BLaER1 treated with 17β-estradiol and CSF1 and Interleukin-3, amounts not matched to agents 10 nM and 100 nM (cell line): Measurements from ENCODE around the gene MFAP3L.

Source experiments
- H3K27ac ChIP-seq, 11 experiments: shearing (Covaris generic); formaldehyde crosslinking; 2 replicates each; pipeline ENCODE4 v1.8.1; 2022
- H3K27me3 ChIP-seq, 11 experiments: shearing (Covaris generic); formaldehyde crosslinking; 2 replicates each; pipeline ENCODE4 v1.8.1; 2022
- H3K36me3 ChIP-seq, 11 experiments: shearing (Covaris generic); formaldehyde crosslinking; 2 replicates each; pipeline ENCODE4 v1.8.1; 2022
- H3K4me1 ChIP-seq, 10 experiments: shearing (Covaris generic); formaldehyde crosslinking; 2 replicates each; pipeline ENCODE4 v1.8.1; 2022
- H3K4me2 ChIP-seq, 11 experiments: shearing (Covaris generic); formaldehyde crosslinking; 2 replicates each; pipeline ENCODE4 v1.8.1; 2022
- H3K4me3 ChIP-seq, 10 experiments: shearing (Covaris generic); formaldehyde crosslinking; 2 replicates each; pipeline ENCODE4 v1.8.1; 2022
- H3K9ac ChIP-seq, 11 experiments: shearing (Covaris generic); formaldehyde crosslinking; 2 replicates each; pipeline ENCODE4 v1.8.1; 2022
- H3K9me3 ChIP-seq, 11 experiments: shearing (Covaris generic); formaldehyde crosslinking; replicated peaks in 1 of 11; 2 replicates each; pipeline ENCODE4 v1.8.1; 2022
- H4K20me1 ChIP-seq, 11 experiments: shearing (Covaris generic); formaldehyde crosslinking; 2 replicates each; pipeline ENCODE4 v1.8.1; 2022
- Cebpa-rat ChIP-seq, 11 experiments: shearing (Covaris generic); IDR thresholded peaks; 2 replicates each; pipeline ENCODE4 v1.8.1; 2022

MFAP3L gene

GRCh38 chr4:170001011-170001744 is 25.0 kb downstream of the MFAP3L start:
- no peak overlapping the region for H3K27ac ChIP-seq
- H3K4me2 ChIP-seq, result no peak overlapping the region
- no peak overlapping the region for H3K4me3 ChIP-seq
- no peak for TF ChIP-seq Cebpa-rat (IDR thresholded peaks at IDR 0.05)
- peaks cover 0 to 15% (median 7%) of the 10 kb centered on the region in 10 experiments; a peak in 12 of 20 replicates for H3K4me1 ChIP-seq
- H3K27me3 ChIP-seq, result no peaks in the 10 kb centered on the region
- H3K9ac ChIP-seq, result no peak overlapping the region
- H4K20me1 ChIP-seq, result no peaks in the 10 kb centered on the region
- no peaks in the 10 kb centered on the region for H3K9me3 ChIP-seq
- H3K36me3 ChIP-seq, result no peaks in the 10 kb centered on the region

GRCh38 chr4:169999923-170000322 is 26.3 kb downstream of the MFAP3L start:
- H3K9ac ChIP-seq, result no peak overlapping the region
- H3K4me3 ChIP-seq, result no peak overlapping the region
- H3K9me3 ChIP-seq, result no peaks in the 10 kb centered on the region
- H3K4me2 ChIP-seq, result peak overlapping the region in 2 of 11 experiments; percentile 52 to 59; a peak in 1 of 22 replicates
- H3K36me3 ChIP-seq, result no peaks in the 10 kb centered on the region
- no peak overlapping the region for H3K27ac ChIP-seq
- H3K4me1 ChIP-seq, result peaks cover 0 to 15% (median 7%) of the 10 kb centered on the region in 10 experiments; a peak in 12 of 20 replicates
- no peak for TF ChIP-seq Cebpa-rat (IDR thresholded peaks at IDR 0.05)
- no peaks in the 10 kb centered on the region for H4K20me1 ChIP-seq
- no peaks in the 10 kb centered on the region for H3K27me3 ChIP-seq

GRCh38 chr4:169998981-169999380 is 27.2 kb downstream of the MFAP3L start:
- Histone ChIP-seq H3K9ac (no peak overlapping the region), H3K27ac (no peak overlapping the region), H4K20me1 (no peaks in the 10 kb centered on the region), H3K27me3 (no peaks in the 10 kb centered on the region), H3K4me2 (peak overlapping the region in 8 of 11 experiments; percentile 10 to 59 (median 40); a peak in 14 of 22 replicates), H3K4me1 (peaks cover 0 to 15% (median 7%) of the 10 kb centered on the region in 10 experiments; a peak in 11 of 20 replicates), H3K9me3 (no peaks in the 10 kb centered on the region), H3K4me3 (no peak overlapping the region), H3K36me3 (no peaks in the 10 kb centered on the region)
- TF ChIP-seq Cebpa-rat (IDR thresholded peaks at IDR 0.05), result no peak

- H3K9ac ChIP-seq, result no peak overlapping the region
- no peaks in the 10 kb centered on the region for H3K36me3 ChIP-seq
- H4K20me1 ChIP-seq, result no peaks in the 10 kb centered on the region
- no peaks in the 10 kb centered on the region for H3K27me3 ChIP-seq
- H3K4me1 ChIP-seq, result peaks cover 0 to 15% (median 7%) of the 10 kb centered on the region in 10 experiments; a peak in 11 of 20 replicates
- no peaks in the 10 kb centered on the region for H3K9me3 ChIP-seq
- no peak for TF ChIP-seq Cebpa-rat (IDR thresholded peaks at IDR 0.05)
- H3K4me2 ChIP-seq, result no peak overlapping the region
- H3K4me3 ChIP-seq, result no peak overlapping the region
- H3K27ac ChIP-seq, result no peak overlapping the region
Observed at GRCh38 chr4:169996379-169997240, 29.6 kb downstream of the MFAP3L start.

- no peak for TF ChIP-seq Cebpa-rat (IDR thresholded peaks at IDR 0.05)
Observed at GRCh38 chr4:169993531-169993930, 32.7 kb downstream of the MFAP3L start.

GRCh38 chr4:169988252-169988651 is 37.9 kb downstream of the MFAP3L start:
- no peaks in the 10 kb centered on the region for H3K36me3 ChIP-seq
- no peaks in the 10 kb centered on the region for H3K4me1 ChIP-seq
- no peaks in the 10 kb centered on the region for H3K9me3 ChIP-seq
- H3K4me3 ChIP-seq, result no peak overlapping the region
- no peak overlapping the region for H3K9ac ChIP-seq
- no peaks in the 10 kb centered on the region for H4K20me1 ChIP-seq
- TF ChIP-seq Cebpa-rat (IDR thresholded peaks at IDR 0.05), result no peak
- H3K27ac ChIP-seq, result no peak overlapping the region
- H3K27me3 ChIP-seq, result no peaks in the 10 kb centered on the region
- H3K4me2 ChIP-seq, result no peak overlapping the region

More at GRCh38 chr4:169993531-169993930, 32.7 kb downstream of the MFAP3L start:
- no peaks in the 10 kb centered on the region for H4K20me1 ChIP-seq
- H3K9me3 ChIP-seq, result no peaks in the 10 kb centered on the region
- H3K27me3 ChIP-seq, result no peaks in the 10 kb centered on the region
- no peak overlapping the region for H3K4me2 ChIP-seq
- H3K36me3 ChIP-seq, result no peaks in the 10 kb centered on the region
- no peak overlapping the region for H3K9ac ChIP-seq
- H3K27ac ChIP-seq, result no peak overlapping the region
- H3K4me3 ChIP-seq, result no peak overlapping the region
- H3K4me1 ChIP-seq, result peaks cover 0 to 4% (median 0%) of the 10 kb centered on the region in 10 experiments; a peak in 1 of 20 replicates

GRCh38 chr4:169987327-169988228 is 38.6 kb downstream of the MFAP3L start:
- Histone ChIP-seq H3K9ac (no peak overlapping the region), H3K9me3 (no peaks in the 10 kb centered on the region), H3K4me3 (no peak overlapping the region), H3K36me3 (no peaks in the 10 kb centered on the region), H4K20me1 (no peaks in the 10 kb centered on the region), H3K4me1 (no peaks in the 10 kb centered on the region), H3K27me3 (no peaks in the 10 kb centered on the region), H3K27ac (no peak overlapping the region), H3K4me2 (no peak overlapping the region)
- TF ChIP-seq Cebpa-rat (IDR thresholded peaks at IDR 0.05), result no peak

- no peaks in the 10 kb centered on the region for H3K27me3 ChIP-seq
- H3K27ac ChIP-seq, result no peak overlapping the region
- no peaks in the 10 kb centered on the region for H3K4me1 ChIP-seq
- H3K4me2 ChIP-seq, result no peak overlapping the region
- H3K4me3 ChIP-seq, result no peak overlapping the region
- H3K36me3 ChIP-seq, result no peaks in the 10 kb centered on the region
- no peak for TF ChIP-seq Cebpa-rat (IDR thresholded peaks at IDR 0.05)
- no peak overlapping the region for H3K9ac ChIP-seq
- no peaks in the 10 kb centered on the region for H3K9me3 ChIP-seq
- H4K20me1 ChIP-seq, result no peaks in the 10 kb centered on the region
Observed at GRCh38 chr4:169986369-169986768, 39.8 kb downstream of the MFAP3L start.

GRCh38 chr4:169985881-169986280 is 40.3 kb downstream of the MFAP3L start:
- Histone ChIP-seq H3K9ac (no peak overlapping the region), H3K4me3 (no peak overlapping the region), H3K4me1 (no peaks in the 10 kb centered on the region), H4K20me1 (no peaks in the 10 kb centered on the region), H3K27me3 (no peaks in the 10 kb centered on the region), H3K9me3 (no peaks in the 10 kb centered on the region), H3K36me3 (no peaks in the 10 kb centered on the region), H3K27ac (no peak overlapping the region), H3K4me2 (no peak overlapping the region)
- no peak for TF ChIP-seq Cebpa-rat (IDR thresholded peaks at IDR 0.05)
